Panc1 (cell line): ENCODE results near the gene FBXO4. TPM values are rescaled to one million over a fixed set of nuclear protein-coding genes. Genes with fewer than 3 reads are reported as not detected.

ENCODE experiments used
- ATAC-seq: fragments of 200-7000 bp; cut with Tn5 transposase; 2 replicates; pipeline ENCODE4 v1.9.1; 2020; ENCODE audit warnings: mild to moderate bottlenecking, moderate library complexity
- BruUV-seq: library from RNA; stranded (reverse); fragments of 400-500 nt; replicated peaks from 2 replicates; lab custom pipeline; 2021; lab: Mats Ljungman, UMichigan
- CTCF ChIA-PET: fragments of 300-600 bp; sonication (Branson Sonifier 250); formaldehyde crosslinking; loops from one replicate; lab custom pipeline; 2022; ENCODE audit warnings: antibody characterized with exemption; lab: Charles Lee
- POLR2A ChIA-PET: fragments of 300-600 bp; sonication (Branson Sonifier 250); formaldehyde crosslinking; loops from one replicate; lab custom pipeline; 2022; ENCODE audit warnings: antibody characterized with exemption; lab: Charles Lee
- DNase-seq: peaks from one replicate; pipeline ENCODE4 v3.0.0-alpha.2; 2010; ENCODE audit warnings: low read depth, low spot score
- H3K27ac ChIP-seq: 2 replicates; pipeline ENCODE4 v1.5.1; 2011; ENCODE audit warnings: mild to moderate bottlenecking, low read length, inconsistent platforms
- H3K27me3 ChIP-seq: fragments of 200-500 bp; sonication (Bioruptor generic); 2 replicates; pipeline ENCODE4 v1.6.0; 2014; ENCODE audit warnings: low read length, inconsistent platforms; ENCODE audit not compliant: control insufficient read depth, insufficient read depth
- H3K36me3 ChIP-seq: fragments of 200-500 bp; sonication (Bioruptor generic); 2 replicates; pipeline ENCODE4 v1.5.1; 2014; ENCODE audit warnings: inconsistent platforms, mild to moderate bottlenecking, low read length, moderate library complexity; ENCODE audit not compliant: control insufficient read depth, insufficient read depth
- H3K4me1 ChIP-seq: 2 replicates; pipeline ENCODE4 v1.5.1; 2011; ENCODE audit warnings: inconsistent platforms, mild to moderate bottlenecking, low read length, moderate library complexity; ENCODE audit not compliant: control insufficient read depth, insufficient read depth
- H3K4me3 ChIP-seq, 2 experiments: 2 replicates each; pipeline ENCODE4 v1.5.1; 2011 to 2012; ENCODE audit warnings: low read depth in 2 of 2, low read length in 2 of 2, mild to moderate bottlenecking in 2 of 2, inconsistent platforms in 1 of 2, moderate library complexity in 1 of 2
- H3K9me3 ChIP-seq: fragments of 200-500 bp; sonication (Bioruptor generic); 2 replicates; pipeline ENCODE4 v1.5.1; 2014; ENCODE audit warnings: low read depth, mild to moderate bottlenecking, inconsistent platforms, low read length, moderate library complexity; ENCODE audit not compliant: control insufficient read depth, insufficient read depth
- CTCF ChIP-seq: fragments of 450-650 bp; IDR thresholded peaks from 2 replicates; pipeline ENCODE4 v1.5.1; 2017; ENCODE audit warnings: mild to moderate bottlenecking
- POLR2AphosphoS5 ChIP-seq: IDR thresholded peaks from 2 replicates; pipeline ENCODE4 v1.6.1; 2012; ENCODE audit warnings: mild to moderate bottlenecking, low read depth, low read length, moderate library complexity
- REST ChIP-seq, 2 experiments: IDR thresholded peaks; 2 replicates each; pipeline ENCODE4 v1.6.1; 2011 to 2012; ENCODE audit warnings: low read depth in 2 of 2, control low read depth in 1 of 2, low read length in 1 of 2, mild to moderate bottlenecking in 1 of 2, moderate library complexity in 1 of 2; ENCODE audit not compliant: insufficient read depth in 1 of 2
- SIN3A ChIP-seq: IDR thresholded peaks from 2 replicates; pipeline ENCODE4 v1.6.1; 2012; ENCODE audit warnings: low read depth, mild to moderate bottlenecking, low read length, moderate library complexity, borderline replicate concordance; ENCODE audit not compliant: insufficient read depth
- TCF7L2 ChIP-seq: IDR thresholded peaks from 2 replicates; pipeline ENCODE4 v1.6.1; 2011; ENCODE audit warnings: mild to moderate bottlenecking, low read depth, low read length, inconsistent platforms
- in situ Hi-C: cut with HindIII; loops from 2 replicates; pipeline ENCODE4 v1.10.0; 2016; ENCODE audit warnings: low sequenced_read_pairs, low pct_unique_long_range_greater_than_20kb
- intact Hi-C: fragments of 100-400 bp; cut with micrococcal nuclease; formaldehyde crosslinking; loops from one replicate; pipeline ENCODE4 v1.10.0; 2022; ENCODE audit not compliant: unreplicated experiment
- total RNA-seq: library from RNA; stranded (reverse); gene quantifications from one replicate; pipeline ENCODE4 v1.2.1, GENCODE V29; 2021; ENCODE audit not compliant: unreplicated experiment

Gene FBXO4
- total RNA-seq, 1 experiment from 2014 or later, result 5.7 TPM

- CTCF ChIA-PET, result no interaction called here
- TF ChIP-seq TCF7L2 (no peak), POLR2AphosphoS5 (no peak), REST (IDR thresholded peaks at IDR 0.05; ENCODE audit: insufficient read depth in 1 of 2, low read depth in 2 of 2, low read length in 1 of 2) (no peak), SIN3A (no peak)
- peak overlapping the region; percentile 87 for H3K27ac ChIP-seq
- H3K4me1 ChIP-seq, result peaks cover 5% of the 10 kb centered on the region; the same call in 1 of the 2 replicates
- H3K4me3 ChIP-seq, result peak overlapping the region; percentile 70 to 78
- POLR2A ChIA-PET, result no interaction called here
- H3K27me3 ChIP-seq, result no peaks in the 10 kb centered on the region
- ATAC-seq (no peak), DNase-seq (no peak)
- BruUV-seq, result no TSS peak
- H3K9me3 ChIP-seq, result no peaks in the 10 kb centered on the region
- H3K36me3 ChIP-seq, result peaks cover 3% of the 10 kb centered on the region; the same call in 1 of the 2 replicates
- in situ Hi-C loops, result no loop called here
- intact Hi-C loops, result loop anchor here (2.0 kb wide), 1 partner anchor 68 kb away; no protein-coding TSS in a partner anchor
Measured at GRCh38 chr5:41924526-41924871, 582 bp upstream of the FBXO4 start.

GRCh38 chr5:41925555-41925951 lies 472 bp downstream of the FBXO4 start:
- Histone ChIP-seq H3K4me1 (peaks cover 5% of the 10 kb centered on the region; the same call in 1 of the 2 replicates), H3K27me3 (no peaks in the 10 kb centered on the region), H3K4me3 (peak overlapping the region; percentile 70 to 78), H3K9me3 (no peaks in the 10 kb centered on the region), H3K36me3 (no peaks in the 10 kb centered on the region; the same call in 1 of the 2 replicates), H3K27ac (peak overlapping the region; percentile 87)
- in situ Hi-C loops (no loop called here), intact Hi-C loops (loop anchor here (2.0 kb wide), 1 partner anchor 69 kb away; no protein-coding TSS in a partner anchor)
- ChIA-PET CTCF (no interaction called here), POLR2A (interaction anchor here (0.7 kb wide), 1 partner anchor 14 kb away, joined by 3 read pairs; no protein-coding TSS in a partner anchor)
- DNase-seq (no peak), ATAC-seq (peak; percentile 69)
- TF ChIP-seq CTCF (no peak), TCF7L2 (no peak), REST (IDR thresholded peaks at IDR 0.05; ENCODE audit: insufficient read depth in 1 of 2, low read depth in 2 of 2, low read length in 1 of 2) (no peak), SIN3A (no peak), POLR2AphosphoS5 (no peak; the same call in 1 of the 2 replicates)
- BruUV-seq, result no TSS peak
